Lung (tissue), 12 donors: ENCODE data around the gene PIEZO1. TPM values are rescaled to one million over a fixed set of nuclear protein-coding genes. Genes with fewer than 3 reads are reported as not detected.

Experiments
- ATAC-seq: fragments of 200-7000 bp; cut with Tn5 transposase; one replicate; pipeline ENCODE4 v1.9.1; 2020; ENCODE audit warnings: moderate number of reproducible peaks; ENCODE audit not compliant: insufficient read depth, low FRiP score
- DNase-seq, 3 donors: peaks; one replicate each; pipeline ENCODE4 v3.0.0-alpha.2; 2013 to 2017
- H3K27ac ChIP-seq, 2 donors: one replicate each; pipeline ENCODE4 v1.5.1; 2013; ENCODE audit warnings: mild to moderate bottlenecking in 2 of 2, moderate library complexity in 2 of 2, control low read depth in 1 of 2, inconsistent platforms in 1 of 2, low read depth in 1 of 2, low read length in 1 of 2
- H3K27me3 ChIP-seq, 3 donors: one replicate each; pipeline ENCODE4 v1.5.1; 2013; ENCODE audit warnings: low read length in 2 of 3; ENCODE audit not compliant: control insufficient read depth in 3 of 3, insufficient read depth in 3 of 3
- H3K36me3 ChIP-seq, 4 donors: one replicate each; pipeline ENCODE4 v1.5.1; 2013; ENCODE audit warnings: low read length in 4 of 4, mild to moderate bottlenecking in 1 of 4, moderate library complexity in 1 of 4; ENCODE audit not compliant: control insufficient read depth in 4 of 4, insufficient read depth in 4 of 4
- H3K4me1 ChIP-seq, 5 donors: one replicate each; pipeline ENCODE4 v1.5.1; 2013; ENCODE audit warnings: low read length in 5 of 5, mild to moderate bottlenecking in 2 of 5, moderate library complexity in 1 of 5; ENCODE audit not compliant: control insufficient read depth in 5 of 5, insufficient read depth in 5 of 5
- H3K4me3 ChIP-seq: one replicate; pipeline ENCODE4 v1.5.1; 2013; ENCODE audit warnings: mild to moderate bottlenecking, control low read depth, moderate library complexity
- H3K9ac ChIP-seq, 2 donors: one replicate each; pipeline ENCODE4 v1.5.1; 2013; ENCODE audit warnings: low read length in 2 of 2, control low read depth in 1 of 2; ENCODE audit not compliant: insufficient read depth in 1 of 2
- H3K9me3 ChIP-seq, 4 donors: one replicate each; pipeline ENCODE4 v1.5.1; 2013; ENCODE audit warnings: low read length in 3 of 4, mild to moderate bottlenecking in 1 of 4, moderate library complexity in 1 of 4; ENCODE audit not compliant: control insufficient read depth in 4 of 4, insufficient read depth in 3 of 4
- CTCF ChIP-seq: IDR thresholded peaks from 2 replicates; pipeline ENCODE4 v1.5.1; 2012; ENCODE audit warnings: mild to moderate bottlenecking; ENCODE audit errors: control extremely low read depth, extremely low read depth
- WGBS, 2 donors: extraction: QIAGEN DNeasy Blood & Tissue Kit; methylation state at CpG; one replicate each; pipeline ENCODE4 v1.1.7; 2013; 5-methylcytosine and 5-hydroxymethylcytosine counted together
- polyA plus RNA-seq, 2 donors: library from polyadenylated mRNA; stranded (reverse); fragments of 200-250 nt; gene quantifications; one replicate each; pipeline ENCODE4 v1.2.1, GENCODE V29; 2013
- total RNA-seq, 2 donors: library from RNA; depleted of rRNA in 1 of 2; stranded (reverse); fragments of >200 nt in 1 of 2; gene quantifications; one replicate each; pipeline ENCODE4 v1.2.1, GENCODE V29; 2014 to 2021
- donor health status: control.
- donor health status: control.
- donor health status: Bipolar disorder and iron deficiency.
- donor health status: healthy.
- donor health status: DM: yes; HTN: yes; CAD: no.

Gene PIEZO1
- total and polyA plus RNA-seq, 4 donors = 113 to 207 (median 190) TPM

GRCh38 chr16:88743693-88744576 is 41.1 kb downstream of the PIEZO1 start:
- H3K27ac ChIP-seq = peak overlapping the region in 1 of 2 donors; percentile 12
- TF ChIP-seq CTCF = peak; percentile 55
- no peak overlapping the region for H3K9ac ChIP-seq
- no peaks in the 10 kb centered on the region for H3K27me3 ChIP-seq
- 50 to 60% methylated on average over 30 to 32 of the region's 32 CpGs for WGBS, 2 donors
- ATAC-seq = peak; percentile 67
- H3K9me3 ChIP-seq = no peaks in the 10 kb centered on the region
- H3K4me3 ChIP-seq = no peak overlapping the region
- H3K4me1 ChIP-seq = peaks cover 0 to 20% (median 0%) of the 10 kb centered on the region in 5 donors
- peaks cover 0 to 33% (median 2%) of the 10 kb centered on the region in 4 donors for H3K36me3 ChIP-seq
- peak; percentile 71 to 79 (median 72) for DNase-seq

- no peak overlapping the region for H3K9ac ChIP-seq
- H3K9me3 ChIP-seq = no peaks in the 10 kb centered on the region
- H3K27ac ChIP-seq = no peak overlapping the region
- H3K36me3 ChIP-seq = peaks cover 0 to 36% (median 2%) of the 10 kb centered on the region in 4 donors
- no peak for TF ChIP-seq CTCF
- no peak for ATAC-seq
- peaks cover 0 to 20% (median 0%) of the 10 kb centered on the region in 5 donors for H3K4me1 ChIP-seq
- H3K4me3 ChIP-seq = no peak overlapping the region
- no peak for DNase-seq
- no peaks in the 10 kb centered on the region for H3K27me3 ChIP-seq
- 82 to 83% methylated on average over 15 to 19 of the region's 19 CpGs for WGBS, 2 donors
Measured at GRCh38 chr16:88742896-88743605, 42.0 kb downstream of the PIEZO1 start.

GRCh38 chr16:88741368-88741767 is 43.7 kb downstream of the PIEZO1 start:
- no peak for DNase-seq
- TF ChIP-seq CTCF = no peak
- no peaks in the 10 kb centered on the region for H3K9me3 ChIP-seq
- H3K4me3 ChIP-seq = no peak overlapping the region
- peaks cover 0 to 13% (median 0%) of the 10 kb centered on the region in 5 donors for H3K4me1 ChIP-seq
- H3K27me3 ChIP-seq = no peaks in the 10 kb centered on the region
- H3K36me3 ChIP-seq = peaks cover 0 to 43% (median 2%) of the 10 kb centered on the region in 4 donors
- H3K27ac ChIP-seq = no peak overlapping the region
- ATAC-seq = no peak
- H3K9ac ChIP-seq = no peak overlapping the region
- WGBS, 2 donors = 92 to 94% methylated on average over 15 to 16 of the region's 17 CpGs
